GM12878 (cell line): ENCODE data around the gene PRAC2. TPM values are rescaled to one million over a fixed set of nuclear protein-coding genes. Genes with fewer than 3 reads are reported as not detected.

Source experiments
- ATAC-seq: fragments of 200-7000 bp; cut with Tn5 transposase; 3 replicates; pipeline ENCODE4 v1.9.1; 2020; ENCODE audit warnings: mild to moderate bottlenecking, moderate library complexity
- BruUV-seq: library from RNA; stranded (reverse); fragments of 400-500 nt; replicated peaks from 2 replicates; lab custom pipeline; 2021; lab: Mats Ljungman, UMichigan
- CTCF ChIA-PET: fragments of 300-600 bp; sonication (Branson Sonifier 250); formaldehyde crosslinking; extraction: SDS; loops from one replicate; lab custom pipeline; 2021; ENCODE audit warnings: inconsistent platforms; lab: Yijun Ruan, JAX
- POLR2A ChIA-PET: fragments of 350-600 bp; formaldehyde crosslinking; extraction: SDS; loops from one replicate; lab custom pipeline; 2021; ENCODE audit warnings: inconsistent platforms; lab: Charles Lee
- RAD21 ChIA-PET: fragments of 300-600 bp; sonication (Branson Sonifier 250); formaldehyde crosslinking; loops from one replicate; lab custom pipeline; 2023; ENCODE audit warnings: antibody characterized with exemption; ENCODE audit not compliant: unreplicated experiment; lab: Charles Lee
- SMC1A ChIA-PET: fragments of 300-600 bp; sonication (Branson Sonifier 250); formaldehyde crosslinking; loops from one replicate; lab custom pipeline; 2023; ENCODE audit not compliant: unreplicated experiment, uncharacterized antibody; lab: Charles Lee
- DNase-seq: peaks from one replicate; pipeline ENCODE4 v3.0.0-alpha.2; 2011; ENCODE audit warnings: low read depth, low spot score
- FAIRE-seq: peaks from 3 replicates; lab custom pipeline; 2011; peaks lifted over from hg19 to GRCh38; lab: Jason Lieb, UNC
- H2AFZ ChIP-seq: 2 replicates; pipeline ENCODE4 v1.6.0; 2011; ENCODE audit warnings: low read depth, low read length, control low read depth; ENCODE audit not compliant: control insufficient read depth
- H3K27ac ChIP-seq: 2 replicates; pipeline ENCODE4 v1.5.1; 2011; ENCODE audit warnings: control low read depth; ENCODE audit not compliant: control insufficient read depth, insufficient read depth
- H3K27me3 ChIP-seq, 2 experiments: replicated peaks in 1 of 2; 2 replicates each; pipeline versions ENCODE4 v1.6.0 to v1.6.1; 2011; ENCODE audit warnings: low read length in 1 of 2; ENCODE audit not compliant: control insufficient read depth in 2 of 2, insufficient read depth in 2 of 2
- H3K36me3 ChIP-seq, 2 experiments: 2 replicates each; pipeline ENCODE4 v1.5.1; 2011; ENCODE audit warnings: low read length in 1 of 2; ENCODE audit not compliant: control insufficient read depth in 2 of 2, insufficient read depth in 2 of 2
- H3K4me1 ChIP-seq: 2 replicates; pipeline ENCODE4 v1.6.1; 2011; ENCODE audit warnings: mild to moderate bottlenecking, low read length, moderate library complexity, mixed read lengths; ENCODE audit not compliant: control insufficient read depth, insufficient read depth
- H3K4me2 ChIP-seq: 2 replicates; pipeline ENCODE4 v1.6.0; 2011; ENCODE audit warnings: control low read depth; ENCODE audit not compliant: control insufficient read depth, insufficient read depth
- H3K4me3 ChIP-seq: fragments of 200-600 bp; sonication (generic); 2 replicates; pipeline ENCODE4 v1.5.1; 2016
- H3K79me2 ChIP-seq: 2 replicates; pipeline ENCODE4 v1.6.0; 2011; ENCODE audit warnings: low read length; ENCODE audit not compliant: control insufficient read depth, insufficient read depth
- H3K9ac ChIP-seq: 2 replicates; pipeline ENCODE4 v1.8.0; 2011; ENCODE audit warnings: low read length, control low read depth, mixed read lengths; ENCODE audit not compliant: control insufficient read depth, insufficient read depth
- H3K9me3 ChIP-seq: replicated peaks from 3 replicates; pipeline ENCODE4 v1.5.1; 2011; ENCODE audit warnings: mild to moderate bottlenecking, low read length; ENCODE audit not compliant: control insufficient read depth, insufficient read depth
- H4K20me1 ChIP-seq: 2 replicates; pipeline ENCODE4 v1.6.0; 2011; ENCODE audit not compliant: control insufficient read depth, insufficient read depth
- KDM1A ChIP-seq: fragments of 200-600 bp; sonication (generic); IDR thresholded peaks from 2 replicates; pipeline ENCODE4 v1.6.1; 2016; ENCODE audit warnings: borderline replicate concordance
- MEF2A ChIP-seq: IDR thresholded peaks from 2 replicates; pipeline ENCODE4 v1.6.1; 2011; ENCODE audit warnings: low read depth, mild to moderate bottlenecking, low read length, moderate library complexity; ENCODE audit not compliant: insufficient read depth
- RAD51 ChIP-seq: fragments of 450-650 bp; IDR thresholded peaks from 2 replicates; pipeline ENCODE4 v1.6.1; 2016; ENCODE audit warnings: moderate library complexity, mild to moderate bottlenecking, inconsistent platforms
- SMC3 ChIP-seq: IDR thresholded peaks from 2 replicates; pipeline ENCODE4 v1.6.1; 2011; ENCODE audit warnings: low read length, improper control_type of control experiment, borderline replicate concordance
- SPI1 ChIP-seq: IDR thresholded peaks from 2 replicates; pipeline ENCODE4 v1.6.1; 2011; ENCODE audit warnings: low read depth, mild to moderate bottlenecking, low read length, moderate library complexity, borderline replicate concordance; ENCODE audit not compliant: insufficient read depth
- ZNF384 ChIP-seq: IDR thresholded peaks from 2 replicates; pipeline ENCODE4 v1.6.1; 2012; ENCODE audit warnings: low read depth, mild to moderate bottlenecking, low read length, improper control_type of control experiment, borderline replicate concordance
- WGBS: methylation state at CpG from one replicate; pipeline ENCODE4 v1.1.6; 2016; ENCODE audit warnings: low lambda C conversion rate; ENCODE audit not compliant: insufficient replicate concordance, insufficient coverage; ENCODE audit errors: missing lambda C conversion rate; 5-methylcytosine and 5-hydroxymethylcytosine counted together
- in situ Hi-C: fragments of 300-500 bp; cut with MboI; formaldehyde crosslinking; loops from 9 replicates; pipeline ENCODE4 v1.14.3; 2018; ENCODE audit warnings: mixed read lengths
- intact Hi-C: fragments of 100-400 bp; cut with micrococcal nuclease; formaldehyde crosslinking; loops from one replicate; pipeline ENCODE4 v1.14.2; 2022; ENCODE audit not compliant: unreplicated experiment
- polyA plus RNA-seq, 11 experiments: library from polyadenylated mRNA; depleted of rRNA in 4 of 11; unstranded in 6 of 11; stranded (reverse) in 5 of 11; fragments of >200 nt; fragmentation: Nextera tagmentation in 4 of 11; fragmentation: Illumina TruSeq in 1 of 11; extraction: Ambion mirVana in 4 of 11; extraction: Trizol in 1 of 11; gene quantifications; 1 replicate in 1 of 11; 2 replicates in 10 of 11; pipeline versions ENCODE4 v1.2.1 to v1.2.3, GENCODE V29; 2011 to 2016; ENCODE audit warnings: inconsistent platforms in 2 of 11, missing spikeins in 2 of 11, low read depth in 1 of 11
- total RNA-seq, 4 experiments: library from RNA; depleted of rRNA in 3 of 4; stranded (reverse); fragments of >200 nt in 3 of 4; fragmentation: Illumina TruSeq in 1 of 4; extraction: Trizol in 1 of 4; gene quantifications; 2 replicates each; pipeline versions ENCODE4 v1.2.1 to v1.2.3, GENCODE V29; 2013 to 2021
- TF ChIP-seq, protein P1 (sequence below): fragments of 450-650 bp; IDR thresholded peaks from 2 replicates; pipeline ENCODE4 v1.6.1; 2017; ENCODE audit warnings: mild to moderate bottlenecking, moderate library complexity
- TF ChIP-seq, protein P2 (sequence below): IDR thresholded peaks from 2 replicates; pipeline ENCODE4 v1.6.1; 2011; ENCODE audit warnings: borderline replicate concordance, low read depth, mild to moderate bottlenecking, moderate library complexity, mixed read lengths, low read length; ENCODE audit not compliant: insufficient read depth; ENCODE audit errors: extremely low read length
- TF ChIP-seq, protein P3 (sequence below): fragments of 450-650 bp; IDR thresholded peaks from 2 replicates; pipeline ENCODE4 v1.6.1; 2017; ENCODE audit warnings: low read depth, mild to moderate bottlenecking, moderate library complexity
- TF ChIP-seq, protein P4 (sequence below), 3 experiments: IDR thresholded peaks in 2 of 3; conservative IDR thresholded peaks in 1 of 3; 2 replicates each; pipeline ENCODE4 v1.5.1; 2011; ENCODE audit warnings: low read depth in 3 of 3, low read length in 3 of 3, mild to moderate bottlenecking in 3 of 3, control low read depth in 2 of 3, moderate library complexity in 2 of 3, inconsistent platforms in 1 of 3, mixed read lengths in 1 of 3; ENCODE audit not compliant: control insufficient read depth in 2 of 3, insufficient read depth in 1 of 3; ENCODE audit errors: extremely low read depth in 1 of 3

The PRAC2 gene
- total and polyA plus RNA-seq, 10 of the 15 experiments (the other 5 are each of a cell fraction or from before 2014, with no cell fraction given): 0.31 TPM; not detected in 9

DNA sequence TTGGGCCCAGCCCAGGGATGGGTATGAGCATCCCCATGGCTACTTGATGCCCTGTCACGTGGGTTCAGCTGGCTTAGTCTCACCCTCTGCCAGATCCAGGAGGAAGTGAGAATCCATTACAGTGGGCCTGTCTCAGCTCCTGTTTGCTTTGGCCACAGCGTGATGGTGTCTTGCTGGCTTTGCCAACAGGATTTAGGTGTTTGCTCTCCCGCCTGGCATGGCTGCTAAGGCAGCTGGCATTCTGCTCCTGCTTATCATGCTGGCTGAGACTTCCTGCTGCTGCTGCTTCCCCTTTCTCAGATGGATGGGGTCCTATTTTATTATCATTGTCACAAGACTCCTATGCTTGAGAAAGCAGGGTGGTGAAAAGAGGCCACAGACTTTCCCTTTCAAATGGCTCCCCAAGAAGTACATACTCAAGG lies 33.9 kb downstream of the PRAC2 start:
- Histone ChIP-seq H3K27me3 (peaks cover 21 to 23% of the 10 kb centered on the region in 2 experiments), H3K27ac (no peak overlapping the region), H3K4me1 (no peaks in the 10 kb centered on the region), H3K4me3 (no peak overlapping the region), H3K36me3 (no peaks in the 10 kb centered on the region), H2AFZ (no peak overlapping the region), H3K79me2 (no peaks in the 10 kb centered on the region), H3K9me3 (no peaks in the 10 kb centered on the region), H3K4me2 (no peak overlapping the region), H4K20me1 (peaks cover 2% of the 10 kb centered on the region; the same call in 1 of the 2 replicates), H3K9ac (no peak overlapping the region)
- no peak for FAIRE-seq
- BruUV-seq: no TSS peak
- in situ Hi-C loops: no loop called here
- 2% methylated on average over 3 of the region's 3 CpGs for WGBS
- POLR2A ChIA-PET: interaction anchor here (0.5 kb wide), 1 partner anchor 298 kb away, joined by 3 read pairs; no protein-coding TSS in a partner anchor
- RAD21 ChIA-PET: interaction anchor here (0.5 kb wide), 1 partner anchor 746 kb away, joined by 3 read pairs; no protein-coding TSS in a partner anchor
- peak; percentile 40; the same call in 1 of the 3 replicates for ATAC-seq
- CTCF ChIA-PET: interaction anchor here (1.0 to 2.7 kb wide), 2 partner anchors 33 to 44 kb away, joined by 3 to 13 read pairs; partner anchors contain the start of gene PRAC2
- intact Hi-C loops: no loop called here
- SMC1A ChIA-PET: no interaction called here
- TF ChIP-seq, protein P1, sequence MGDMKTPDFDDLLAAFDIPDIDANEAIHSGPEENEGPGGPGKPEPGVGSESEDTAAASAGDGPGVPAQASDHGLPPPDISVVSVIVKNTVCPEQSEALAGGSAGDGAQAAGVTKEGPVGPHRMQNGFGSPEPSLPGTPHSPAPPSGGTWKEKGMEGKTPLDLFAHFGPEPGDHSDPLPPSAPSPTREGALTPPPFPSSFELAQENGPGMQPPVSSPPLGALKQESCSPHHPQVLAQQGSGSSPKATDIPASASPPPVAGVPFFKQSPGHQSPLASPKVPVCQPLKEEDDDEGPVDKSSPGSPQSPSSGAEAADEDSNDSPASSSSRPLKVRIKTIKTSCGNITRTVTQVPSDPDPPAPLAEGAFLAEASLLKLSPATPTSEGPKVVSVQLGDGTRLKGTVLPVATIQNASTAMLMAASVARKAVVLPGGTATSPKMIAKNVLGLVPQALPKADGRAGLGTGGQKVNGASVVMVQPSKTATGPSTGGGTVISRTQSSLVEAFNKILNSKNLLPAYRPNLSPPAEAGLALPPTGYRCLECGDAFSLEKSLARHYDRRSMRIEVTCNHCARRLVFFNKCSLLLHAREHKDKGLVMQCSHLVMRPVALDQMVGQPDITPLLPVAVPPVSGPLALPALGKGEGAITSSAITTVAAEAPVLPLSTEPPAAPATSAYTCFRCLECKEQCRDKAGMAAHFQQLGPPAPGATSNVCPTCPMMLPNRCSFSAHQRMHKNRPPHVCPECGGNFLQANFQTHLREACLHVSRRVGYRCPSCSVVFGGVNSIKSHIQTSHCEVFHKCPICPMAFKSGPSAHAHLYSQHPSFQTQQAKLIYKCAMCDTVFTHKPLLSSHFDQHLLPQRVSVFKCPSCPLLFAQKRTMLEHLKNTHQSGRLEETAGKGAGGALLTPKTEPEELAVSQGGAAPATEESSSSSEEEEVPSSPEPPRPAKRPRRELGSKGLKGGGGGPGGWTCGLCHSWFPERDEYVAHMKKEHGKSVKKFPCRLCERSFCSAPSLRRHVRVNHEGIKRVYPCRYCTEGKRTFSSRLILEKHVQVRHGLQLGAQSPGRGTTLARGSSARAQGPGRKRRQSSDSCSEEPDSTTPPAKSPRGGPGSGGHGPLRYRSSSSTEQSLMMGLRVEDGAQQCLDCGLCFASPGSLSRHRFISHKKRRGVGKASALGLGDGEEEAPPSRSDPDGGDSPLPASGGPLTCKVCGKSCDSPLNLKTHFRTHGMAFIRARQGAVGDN: no peak
- TF ChIP-seq ZNF384 (no peak), SPI1 (peak; percentile 50; the same call in 1 of the 2 replicates), RAD51 (peak; percentile 14; the same call in 1 of the 2 replicates), KDM1A (no peak), SMC3 (no peak), MEF2A (no peak)
- TF ChIP-seq, protein P2, sequence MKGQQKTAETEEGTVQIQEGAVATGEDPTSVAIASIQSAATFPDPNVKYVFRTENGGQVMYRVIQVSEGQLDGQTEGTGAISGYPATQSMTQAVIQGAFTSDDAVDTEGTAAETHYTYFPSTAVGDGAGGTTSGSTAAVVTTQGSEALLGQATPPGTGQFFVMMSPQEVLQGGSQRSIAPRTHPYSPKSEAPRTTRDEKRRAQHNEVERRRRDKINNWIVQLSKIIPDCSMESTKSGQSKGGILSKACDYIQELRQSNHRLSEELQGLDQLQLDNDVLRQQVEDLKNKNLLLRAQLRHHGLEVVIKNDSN: peak; percentile 52
- TF ChIP-seq, protein P3, sequence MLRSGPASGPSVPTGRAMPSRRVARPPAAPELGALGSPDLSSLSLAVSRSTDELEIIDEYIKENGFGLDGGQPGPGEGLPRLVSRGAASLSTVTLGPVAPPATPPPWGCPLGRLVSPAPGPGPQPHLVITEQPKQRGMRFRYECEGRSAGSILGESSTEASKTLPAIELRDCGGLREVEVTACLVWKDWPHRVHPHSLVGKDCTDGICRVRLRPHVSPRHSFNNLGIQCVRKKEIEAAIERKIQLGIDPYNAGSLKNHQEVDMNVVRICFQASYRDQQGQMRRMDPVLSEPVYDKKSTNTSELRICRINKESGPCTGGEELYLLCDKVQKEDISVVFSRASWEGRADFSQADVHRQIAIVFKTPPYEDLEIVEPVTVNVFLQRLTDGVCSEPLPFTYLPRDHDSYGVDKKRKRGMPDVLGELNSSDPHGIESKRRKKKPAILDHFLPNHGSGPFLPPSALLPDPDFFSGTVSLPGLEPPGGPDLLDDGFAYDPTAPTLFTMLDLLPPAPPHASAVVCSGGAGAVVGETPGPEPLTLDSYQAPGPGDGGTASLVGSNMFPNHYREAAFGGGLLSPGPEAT: no peak
- TF ChIP-seq, protein P4, sequence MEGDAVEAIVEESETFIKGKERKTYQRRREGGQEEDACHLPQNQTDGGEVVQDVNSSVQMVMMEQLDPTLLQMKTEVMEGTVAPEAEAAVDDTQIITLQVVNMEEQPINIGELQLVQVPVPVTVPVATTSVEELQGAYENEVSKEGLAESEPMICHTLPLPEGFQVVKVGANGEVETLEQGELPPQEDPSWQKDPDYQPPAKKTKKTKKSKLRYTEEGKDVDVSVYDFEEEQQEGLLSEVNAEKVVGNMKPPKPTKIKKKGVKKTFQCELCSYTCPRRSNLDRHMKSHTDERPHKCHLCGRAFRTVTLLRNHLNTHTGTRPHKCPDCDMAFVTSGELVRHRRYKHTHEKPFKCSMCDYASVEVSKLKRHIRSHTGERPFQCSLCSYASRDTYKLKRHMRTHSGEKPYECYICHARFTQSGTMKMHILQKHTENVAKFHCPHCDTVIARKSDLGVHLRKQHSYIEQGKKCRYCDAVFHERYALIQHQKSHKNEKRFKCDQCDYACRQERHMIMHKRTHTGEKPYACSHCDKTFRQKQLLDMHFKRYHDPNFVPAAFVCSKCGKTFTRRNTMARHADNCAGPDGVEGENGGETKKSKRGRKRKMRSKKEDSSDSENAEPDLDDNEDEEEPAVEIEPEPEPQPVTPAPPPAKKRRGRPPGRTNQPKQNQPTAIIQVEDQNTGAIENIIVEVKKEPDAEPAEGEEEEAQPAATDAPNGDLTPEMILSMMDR (IDR thresholded peaks at IDR 0.05 in 2 of 3, conservative IDR thresholded peaks at IDR 0.05 in 1 of 3; ENCODE audit: control insufficient read depth in 2 of 3, extremely low read depth in 1 of 3, insufficient read depth in 1 of 3, low read depth in 3 of 3, low read length in 3 of 3): no peak
- TF ChIP-seq, all 136 proteins: peak for 3
- DNase-seq: no peak
